Measurements from ENCODE around the gene MRAP.
"Not testable (repeated sequence)": the region's sequence is repeated elsewhere in the genome, so short reads cannot be mapped to it uniquely, and the experiment has no call there.

MRAP gene

DNA sequence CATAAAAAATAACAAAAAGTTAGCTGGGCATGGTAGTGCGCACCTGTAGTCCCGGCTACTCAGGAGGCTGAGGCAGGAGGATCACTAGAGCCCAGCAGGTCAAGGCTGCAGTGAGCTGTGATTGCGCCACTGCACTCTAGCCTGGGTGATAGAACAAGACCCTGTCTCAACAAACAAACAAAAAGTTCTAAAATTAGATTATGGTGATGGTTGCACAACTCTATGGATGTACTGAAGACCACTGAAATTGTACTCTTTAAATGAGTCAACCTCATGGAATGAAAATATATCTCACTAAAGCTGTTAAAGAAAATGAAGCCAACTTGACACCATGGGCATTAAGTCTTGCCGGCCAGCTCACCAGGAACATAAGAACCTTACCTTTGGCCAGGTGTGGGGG, 9.1 kb downstream of the MRAP start:
- no peak for DNase-seq

DNA sequence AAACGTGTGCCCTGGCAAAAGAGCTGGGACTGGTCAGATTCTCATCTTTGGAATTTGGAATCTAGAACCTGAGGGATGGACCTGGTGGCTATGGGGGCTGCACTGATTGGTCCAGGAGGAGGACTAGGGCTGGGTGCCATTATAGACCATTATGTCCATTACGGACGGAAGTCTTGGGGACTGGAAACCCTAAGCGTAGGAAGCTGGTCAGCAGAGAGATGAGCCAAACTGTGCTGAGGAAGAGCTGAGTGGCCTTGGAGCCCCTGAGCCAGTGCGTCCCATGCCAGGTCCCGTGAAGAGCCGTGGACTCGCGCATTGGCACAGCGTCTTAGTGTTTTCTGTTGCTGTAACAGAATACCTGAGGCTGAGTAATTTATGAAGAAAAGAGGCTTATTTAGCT, 10.0 kb downstream of the MRAP start:
- no peak for DNase-seq
- TF ChIP-seq GATA1 (IDR thresholded peaks at IDR 0.05; ENCODE audit: low read depth, low read length): no peak
- no peak for TF ChIP-seq POLR2A (IDR thresholded peaks at IDR 0.05; ENCODE audit: low read length)

More for the DNA sequence above, 9.1 kb downstream of the MRAP start:
- TF ChIP-seq GATA1 (IDR thresholded peaks at IDR 0.05; ENCODE audit: low read depth, low read length) (no peak), POLR2A (IDR thresholded peaks at IDR 0.05; ENCODE audit: low read length) (no peak)

DNA sequence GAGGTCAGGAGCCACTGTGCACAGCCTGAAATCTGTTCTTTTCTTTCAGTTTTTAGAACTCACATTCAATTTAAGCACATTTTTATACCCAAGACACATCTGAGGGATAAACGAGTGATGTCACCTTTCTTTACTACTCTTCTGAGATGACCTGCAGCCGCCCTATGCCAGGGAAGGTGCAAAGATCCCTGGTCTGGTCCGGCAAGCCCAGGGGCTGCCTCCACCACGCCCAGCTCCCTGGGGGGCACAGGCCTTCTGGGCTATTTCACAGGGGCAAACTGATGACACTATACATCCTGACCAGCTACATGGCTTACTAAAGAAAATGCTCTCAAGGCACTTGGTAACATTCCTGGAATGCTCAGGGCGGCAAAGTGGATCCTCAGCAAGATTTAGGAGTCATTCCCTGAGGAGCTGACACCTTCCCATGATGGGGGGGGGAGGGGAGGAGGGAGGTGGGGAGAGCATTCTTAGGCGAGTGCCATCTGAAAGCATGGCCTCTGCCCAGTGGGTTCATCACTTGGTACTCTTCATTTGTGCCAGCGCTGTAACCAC, 11.3 kb downstream of the MRAP start:
- TF ChIP-seq GATA1 (IDR thresholded peaks at IDR 0.05; ENCODE audit: low read depth, low read length) (no peak), POLR2A (IDR thresholded peaks at IDR 0.05; ENCODE audit: low read length) (no peak)
- DNase-seq: no peak

DNA sequence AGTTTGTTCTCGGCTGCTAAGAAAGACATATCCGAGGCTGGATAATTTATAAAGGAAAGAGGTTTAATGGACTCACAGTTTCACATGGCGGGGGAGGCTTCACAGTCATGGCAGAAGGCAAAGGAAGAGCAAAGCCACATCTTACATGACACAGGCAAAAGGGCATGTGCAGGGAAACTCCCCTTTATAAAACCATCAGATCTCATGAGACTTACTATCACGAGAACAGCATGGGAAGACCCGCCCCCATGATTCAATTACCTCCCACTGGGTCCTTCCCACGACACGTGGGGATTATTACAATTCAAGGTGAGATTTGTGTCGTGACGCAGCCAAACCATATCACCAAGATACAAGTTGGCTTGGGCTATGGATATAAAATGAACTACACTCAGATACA, 12.3 kb downstream of the MRAP start:
- DNase-seq: not testable (repeated sequence)

DNA sequence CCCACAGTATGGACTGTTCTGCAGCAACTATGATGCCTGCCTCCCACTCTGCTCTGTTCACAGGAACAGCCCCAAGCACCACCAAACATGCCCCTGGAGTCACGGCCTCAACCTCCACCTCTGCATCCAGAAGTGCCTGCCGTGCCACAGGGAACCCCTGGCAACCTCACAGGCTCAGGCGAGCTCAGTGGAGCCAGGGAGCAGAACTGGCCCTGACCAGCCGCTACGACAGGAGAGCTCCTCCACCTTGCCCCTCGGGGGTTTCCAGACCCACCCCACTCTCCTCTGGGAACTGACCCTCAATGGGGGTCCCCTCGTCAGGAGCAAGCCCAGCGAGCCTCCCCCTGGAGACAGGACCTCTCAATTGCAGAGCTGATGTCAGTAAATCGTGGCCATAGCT, 13.0 kb downstream of the MRAP start:
- DNase-seq: no peak
- TF ChIP-seq POLR2A (IDR thresholded peaks at IDR 0.05; ENCODE audit: low read length) (no peak), GATA1 (IDR thresholded peaks at IDR 0.05; ENCODE audit: low read depth, low read length) (no peak)

DNA sequence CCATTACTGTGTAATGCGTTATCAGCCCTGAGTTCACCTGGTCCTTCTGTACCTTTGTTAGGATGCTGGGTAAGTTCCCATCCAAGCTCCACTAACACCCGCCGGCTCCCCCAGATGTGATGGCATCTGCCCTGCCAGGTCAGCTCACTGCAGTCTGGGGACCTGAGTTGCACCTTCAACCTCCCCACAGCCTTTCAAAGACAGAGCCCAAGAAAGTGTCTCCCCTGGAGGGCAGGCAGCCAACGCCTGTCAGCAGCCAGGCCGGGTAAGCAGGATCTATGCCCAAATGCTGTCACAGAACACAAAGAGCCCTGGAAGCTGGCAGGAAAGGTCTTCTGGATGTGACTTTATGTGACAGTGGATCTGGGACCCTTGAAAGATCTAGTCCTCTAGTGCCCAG, 13.7 kb downstream of the MRAP start:
- no peak for DNase-seq
- no peak for TF ChIP-seq GATA1 (IDR thresholded peaks at IDR 0.05; ENCODE audit: low read depth, low read length)
- no peak for TF ChIP-seq POLR2A (IDR thresholded peaks at IDR 0.05; ENCODE audit: low read length)

DNA sequence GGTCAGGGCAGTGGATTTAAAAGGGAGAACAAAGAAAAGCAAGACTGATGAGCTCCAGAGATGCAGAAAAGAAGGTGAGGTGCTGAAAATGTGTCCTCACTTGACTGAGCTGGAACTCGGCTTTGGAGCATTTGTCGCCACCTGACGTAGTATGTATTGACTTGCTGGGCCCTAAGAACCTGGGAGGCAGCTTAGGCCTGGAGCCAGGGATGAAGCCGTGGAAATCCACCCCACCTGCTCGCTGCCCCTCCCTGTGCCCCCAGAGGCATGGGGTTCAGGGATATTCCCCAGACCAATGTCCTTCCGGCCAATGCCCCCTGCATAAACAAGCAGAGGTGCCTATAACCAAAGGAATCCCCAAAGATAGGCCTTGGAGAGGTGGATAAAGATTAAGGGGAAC, 14.3 kb downstream of the MRAP start:
- TF ChIP-seq GATA1 (IDR thresholded peaks at IDR 0.05; ENCODE audit: low read depth, low read length) (no peak), POLR2A (IDR thresholded peaks at IDR 0.05; ENCODE audit: low read length) (no peak)
- no peak for DNase-seq

DNA sequence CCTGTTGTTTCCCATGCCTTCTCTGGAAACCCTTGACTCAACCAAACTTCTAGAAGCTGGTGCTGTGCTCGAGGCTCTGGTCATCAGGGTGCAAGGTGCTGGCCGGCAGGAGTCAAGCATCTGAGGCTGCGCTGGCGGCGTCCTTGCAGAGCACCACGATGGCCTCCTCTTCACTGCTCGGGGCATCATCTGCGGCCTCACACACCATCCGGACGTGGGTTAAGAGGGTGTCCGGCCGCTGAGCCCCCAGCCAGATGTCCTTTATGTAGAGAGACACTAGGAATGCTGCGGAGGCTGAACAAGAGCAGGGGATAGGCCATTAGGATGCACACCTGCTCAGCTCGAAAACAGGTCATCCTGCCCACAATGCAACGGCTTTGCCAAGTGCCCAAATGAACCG, 16.2 kb downstream of the MRAP start:
- no peak for TF ChIP-seq POLR2A (IDR thresholded peaks at IDR 0.05; ENCODE audit: low read length)
- no peak for TF ChIP-seq GATA1 (IDR thresholded peaks at IDR 0.05; ENCODE audit: low read depth, low read length)
- DNase-seq: no peak

DNA sequence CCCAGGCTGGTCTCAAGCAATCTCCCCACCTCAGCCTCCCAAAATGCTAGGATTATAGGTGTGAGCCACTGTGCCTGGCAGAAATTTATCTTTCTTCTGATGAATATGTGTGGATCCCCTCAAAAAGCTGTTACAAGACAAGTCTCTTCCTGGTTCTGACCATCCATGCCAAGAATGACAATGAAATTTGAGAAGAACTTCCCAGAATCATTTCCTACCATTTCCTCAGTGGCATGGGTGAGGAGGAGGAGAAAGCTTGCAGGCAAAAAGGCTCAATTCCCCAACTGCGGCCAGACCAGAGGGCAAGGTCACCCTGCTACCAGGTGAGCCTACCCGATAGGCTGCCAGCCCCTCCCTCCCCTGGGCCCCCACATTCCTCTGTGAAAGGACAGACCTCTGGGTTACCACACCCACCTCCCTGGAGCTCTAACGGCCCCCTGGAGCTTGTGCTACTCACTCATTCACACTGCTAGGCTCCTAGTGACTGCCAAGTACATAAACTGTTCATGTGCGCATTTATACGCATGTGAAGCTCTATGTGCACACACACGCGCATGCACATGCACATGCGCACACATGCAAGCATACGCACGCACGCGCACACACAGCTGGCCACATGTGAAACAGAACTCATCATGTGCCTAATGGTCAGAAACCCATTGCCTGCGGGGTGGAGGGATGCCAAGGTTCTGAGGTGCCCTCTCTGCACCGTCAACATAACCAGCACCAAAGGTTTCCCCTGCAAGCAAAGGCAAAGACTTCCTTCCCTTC, 17.0 kb downstream of the MRAP start:
- DNase-seq: no peak
- TF ChIP-seq POLR2A (IDR thresholded peaks at IDR 0.05; ENCODE audit: low read length): no peak
- no peak for TF ChIP-seq GATA1 (IDR thresholded peaks at IDR 0.05; ENCODE audit: low read depth, low read length)

DNA sequence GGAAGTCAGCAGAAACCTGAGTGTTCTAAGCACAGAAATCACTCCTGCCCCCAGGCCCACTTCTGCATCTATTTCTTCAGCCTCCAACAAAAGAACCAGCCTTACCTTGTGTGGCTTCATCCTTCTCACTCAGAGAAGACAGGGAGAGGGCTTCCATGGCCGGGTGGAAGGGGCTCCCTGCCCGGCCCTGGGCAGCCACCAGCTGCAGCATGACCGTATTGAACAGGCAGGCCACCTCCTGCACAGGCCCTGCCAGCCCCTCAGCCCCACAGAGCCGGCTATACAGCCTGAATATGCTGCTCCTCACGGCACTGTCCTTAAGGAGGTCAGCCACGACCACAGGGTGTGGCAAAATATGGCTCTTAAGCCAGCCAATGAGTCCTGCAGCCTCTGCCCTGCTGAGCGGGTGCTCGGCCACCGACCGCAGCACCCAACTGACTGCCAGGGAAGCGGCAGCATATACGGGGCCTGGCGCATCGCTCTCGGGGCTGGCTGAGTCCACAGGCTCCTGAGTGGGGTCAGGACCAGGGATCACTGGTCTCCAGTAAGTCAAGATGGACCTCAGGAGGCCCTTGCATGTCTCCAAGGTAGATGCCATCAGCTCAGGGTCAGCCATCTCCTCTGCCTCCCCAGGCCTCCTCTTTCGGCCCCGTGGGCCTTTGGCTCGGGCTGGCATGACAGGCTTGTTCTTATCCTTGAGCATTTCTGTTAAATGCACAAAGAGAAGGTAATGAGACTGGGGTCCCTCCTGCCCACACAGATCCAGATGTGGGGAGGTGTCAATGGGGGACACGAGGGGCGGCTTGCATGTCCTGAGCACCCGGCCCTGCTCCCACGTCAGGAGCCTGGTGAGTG, 17.9 kb downstream of the MRAP start:
- TF ChIP-seq GATA1 (IDR thresholded peaks at IDR 0.05; ENCODE audit: low read depth, low read length) (no peak), POLR2A (IDR thresholded peaks at IDR 0.05; ENCODE audit: low read length) (no peak)
- no peak for DNase-seq

DNA sequence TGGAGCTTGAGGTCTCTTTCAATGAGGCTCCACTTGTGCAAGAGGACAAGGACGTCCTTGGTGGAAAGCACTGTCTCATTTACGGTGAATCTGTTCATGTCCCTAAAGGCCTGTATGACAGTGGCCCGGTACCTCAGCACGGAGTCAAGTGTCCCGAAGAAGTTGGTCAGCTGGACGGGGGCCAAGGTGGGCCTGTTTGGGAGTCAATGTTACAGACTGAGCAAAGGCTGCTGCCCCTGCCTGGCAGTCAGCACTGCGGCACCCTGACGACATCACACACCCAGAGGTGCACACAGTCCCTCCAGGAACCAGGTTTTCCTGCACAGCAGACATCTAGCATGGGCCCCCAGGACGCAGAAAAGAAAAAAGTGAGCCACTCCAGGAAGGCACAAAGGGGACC, 19.1 kb downstream of the MRAP start:
- no peak for DNase-seq
- TF ChIP-seq POLR2A (IDR thresholded peaks at IDR 0.05; ENCODE audit: low read length) (no peak), GATA1 (IDR thresholded peaks at IDR 0.05; ENCODE audit: low read depth, low read length) (no peak)

DNA sequence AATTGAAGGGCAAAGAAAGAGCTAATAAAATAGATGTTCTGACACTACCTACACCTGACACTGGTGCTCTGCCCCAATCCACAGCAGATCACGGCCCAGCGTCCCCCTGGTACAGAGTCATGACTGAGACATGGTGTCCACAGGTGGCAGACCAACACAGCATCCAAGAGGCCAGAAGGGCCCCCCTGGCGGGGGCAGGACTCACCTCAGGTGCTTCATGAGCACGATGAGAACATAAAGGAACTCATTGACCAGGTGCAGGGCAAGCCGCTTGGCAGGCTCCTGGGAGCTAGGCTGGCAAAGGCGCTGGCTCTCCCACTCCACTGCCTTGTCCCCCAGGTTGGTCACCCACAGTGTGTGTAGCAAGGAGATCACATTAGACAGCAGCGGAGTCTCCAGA, 20.4 kb downstream of the MRAP start:
- TF ChIP-seq POLR2A (IDR thresholded peaks at IDR 0.05; ENCODE audit: low read length): no peak
- TF ChIP-seq GATA1 (IDR thresholded peaks at IDR 0.05; ENCODE audit: low read depth, low read length): no peak
- no peak for DNase-seq

DNA sequence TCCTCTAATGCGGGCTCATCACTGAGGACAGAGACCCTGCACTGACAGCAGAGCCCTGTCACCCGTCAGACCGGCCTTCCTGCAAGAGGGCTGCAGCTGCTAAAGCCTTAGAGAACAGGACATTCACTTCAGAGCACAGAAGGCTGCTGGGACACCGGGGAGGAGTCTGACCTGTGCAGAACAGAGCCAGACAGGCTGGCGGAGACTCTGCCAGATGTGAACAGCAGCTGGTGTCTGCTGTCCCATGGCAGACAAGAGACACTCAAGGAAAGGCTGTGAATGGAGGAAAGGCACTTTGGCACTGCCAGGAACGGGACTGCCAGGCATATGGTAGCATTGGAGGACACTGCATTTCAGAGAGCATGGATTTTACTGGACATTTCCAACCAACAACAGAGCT, 21.4 kb downstream of the MRAP start:
- TF ChIP-seq GATA1 (IDR thresholded peaks at IDR 0.05; ENCODE audit: low read depth, low read length) (no peak), POLR2A (IDR thresholded peaks at IDR 0.05; ENCODE audit: low read length) (no peak)
- no peak for DNase-seq

DNA sequence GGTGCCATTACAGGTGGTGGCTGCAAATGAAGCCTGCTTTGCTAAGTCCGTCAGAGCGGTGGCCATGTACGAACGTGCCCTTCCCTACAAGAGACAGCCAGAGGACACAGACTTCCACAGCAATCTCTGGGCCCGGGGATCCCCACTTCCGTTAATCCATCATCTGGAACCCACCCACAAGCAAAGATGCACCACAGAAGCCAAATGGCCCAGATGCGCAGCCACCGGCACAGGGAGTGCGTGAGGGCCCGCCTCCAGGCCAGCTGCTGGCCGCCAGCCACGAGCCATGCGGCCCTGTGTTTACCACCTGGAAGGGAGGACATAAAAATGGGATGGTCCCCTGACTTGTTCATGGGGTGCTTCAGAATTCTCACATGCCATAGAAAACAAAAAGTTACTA, 22.1 kb downstream of the MRAP start:
- DNase-seq: no peak
- TF ChIP-seq GATA1 (IDR thresholded peaks at IDR 0.05; ENCODE audit: low read depth, low read length): no peak

DNA sequence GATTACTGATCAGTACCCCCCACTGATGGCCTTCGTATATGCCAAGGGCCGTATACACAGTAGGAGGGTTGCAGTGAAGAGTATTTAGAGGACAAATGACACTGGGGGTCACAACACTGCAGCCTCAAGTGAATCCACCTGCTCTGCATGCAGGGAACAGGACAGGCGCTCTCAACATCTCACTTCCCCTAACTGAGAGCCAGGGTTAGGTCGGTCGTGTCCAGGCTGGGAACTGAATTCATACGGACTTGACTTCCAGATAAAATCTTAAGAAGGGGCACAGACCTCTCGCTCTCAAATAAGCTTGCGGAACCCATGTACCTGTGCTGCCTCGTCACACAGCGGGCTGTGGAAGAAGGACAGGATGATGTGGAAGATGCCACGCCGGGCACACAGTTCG, 22.8 kb downstream of the MRAP start:
- TF ChIP-seq GATA1 (IDR thresholded peaks at IDR 0.05; ENCODE audit: low read depth, low read length) (no peak), POLR2A (IDR thresholded peaks at IDR 0.05; ENCODE audit: low read length) (no peak)
- no peak for DNase-seq
